Transverse colon (tissue), 4 donors: Measurements from ENCODE around the gene ERH. TPM values are rescaled to one million over a fixed set of nuclear protein-coding genes. Genes with fewer than 3 reads are reported as not detected.

Experiments
- DNase-seq: peaks from one replicate; pipeline ENCODE4 v3.0.0-alpha.2; 2019
- H3K27ac ChIP-seq, 4 donors: fragments of 200-600 bp; sonication (generic); 2 replicates each; pipeline ENCODE4 v1.5.1; 2016 to 2018; ENCODE audit warnings: inconsistent platforms in 4 of 4
- H3K27me3 ChIP-seq: fragments of 200-600 bp; sonication (generic); 2 replicates; pipeline ENCODE4 v1.5.1; 2017; ENCODE audit warnings: inconsistent platforms
- H3K36me3 ChIP-seq, 4 donors: fragments of 200-600 bp; sonication (generic); 2 replicates each; pipeline ENCODE4 v1.5.1; 2017 to 2019; ENCODE audit warnings: inconsistent platforms in 4 of 4
- H3K4me1 ChIP-seq, 4 donors: fragments of 200-600 bp; sonication (generic); 2 replicates each; pipeline ENCODE4 v1.5.1; 2017 to 2020; ENCODE audit warnings: inconsistent platforms in 4 of 4
- H3K4me3 ChIP-seq, 4 donors: fragments of 200-600 bp; sonication (generic); 1 replicate in 1 of 4; 2 replicates in 3 of 4; pipeline versions ENCODE4 v1.5.1 to v1.6.1; 2017 to 2019; ENCODE audit warnings: inconsistent platforms in 4 of 4
- H3K9me3 ChIP-seq, 2 donors: fragments of 200-600 bp; sonication (generic); 2 replicates each; pipeline ENCODE4 v1.5.1; 2017 to 2019; ENCODE audit warnings: inconsistent platforms in 2 of 2
- CTCF ChIP-seq, 5 experiments: fragments of 200-600 bp in 3 of 5; fragments of 450-650 bp in 2 of 5; sonication (generic) in 3 of 5; IDR thresholded peaks; 1 replicate in 2 of 5; 2 replicates in 3 of 5; pipeline ENCODE4 v1.5.1; 2016 to 2017; ENCODE audit warnings: antibody characterized with exemption in 5 of 5, inconsistent platforms in 3 of 5, mild to moderate bottlenecking in 2 of 5, moderate library complexity in 1 of 5
- EP300 ChIP-seq: sonication (generic); formaldehyde crosslinking; IDR thresholded peaks from one replicate; pipeline ENCODE4 v1.6.1; 2017; ENCODE audit warnings: antibody characterized with exemption, low read depth
- POLR2A ChIP-seq: fragments of 450-650 bp; IDR thresholded peaks from one replicate; pipeline ENCODE4 v1.6.1; 2016; ENCODE audit warnings: antibody characterized with exemption, mild to moderate bottlenecking, moderate library complexity
- POLR2AphosphoS5 ChIP-seq, 3 donors: sonication (generic); formaldehyde crosslinking; IDR thresholded peaks; one replicate each; pipeline ENCODE4 v1.6.1; 2016; ENCODE audit warnings: antibody characterized with exemption in 3 of 3
- WGBS, 2 donors: methylation state at CpG; one replicate each; pipeline ENCODE4 v1.1.5; 2018; ENCODE audit warnings: low coverage in 1 of 2; 5-methylcytosine and 5-hydroxymethylcytosine counted together
- in situ Hi-C, 4 donors: fragments of 200-750 bp; cut with MboI; loops; one replicate each; pipeline versions ENCODE4 v1.15.0 to v1.15.1; 2017; ENCODE audit warnings: low sequenced_read_pairs in 3 of 4, low pct_ligation_motif_present in 1 of 4, low pct_unique_long_range_greater_than_20kb in 1 of 4
- intact Hi-C: fragments of 100-400 bp; cut with DNase I; formaldehyde crosslinking; loops from one replicate; pipeline ENCODE4 v1.15.1; 2023; ENCODE audit warnings: low total_unique reads
- total RNA-seq, 4 donors: library from RNA; depleted of rRNA; stranded (reverse); fragments of >200 nt; gene quantifications; one replicate each; pipeline ENCODE4 v1.1.0, GENCODE V29; 2016

ERH gene
- total RNA-seq, 4 donors from 2014 or later, result 11.6 to 52.7 (median 30.4) TPM

- intact Hi-C loops (no loop called here), in situ Hi-C loops (no loop called here)
- Histone ChIP-seq H3K4me3 (no peak overlapping the region), H3K27ac (no peak overlapping the region), H3K9me3 (no peaks in the 10 kb centered on the region), H3K27me3 (no peaks in the 10 kb centered on the region), H3K36me3 (no peaks in the 10 kb centered on the region), H3K4me1 (peaks cover 0 to 11% (median 5%) of the 10 kb centered on the region in 4 donors)
- no peak for TF ChIP-seq POLR2A
- no peak for TF ChIP-seq POLR2AphosphoS5 (IDR thresholded peaks at IDR 0.05)
- TF ChIP-seq CTCF (IDR thresholded peaks at IDR 0.05), result no peak
- no peak for TF ChIP-seq EP300
- WGBS, 2 donors, result 89% methylated on average over 3 of the region's 3 CpGs; no CpG with 5 or more reads in 1 of the 2 donors
- DNase-seq, result no peak
Observed at GRCh38 chr14:69353168-69353567, 44.9 kb downstream of the ERH start.

- Histone ChIP-seq H3K4me3 (no peak overlapping the region), H3K9me3 (no peaks in the 10 kb centered on the region), H3K4me1 (peaks cover 0 to 11% (median 5%) of the 10 kb centered on the region in 4 donors), H3K27me3 (no peaks in the 10 kb centered on the region), H3K27ac (no peak overlapping the region), H3K36me3 (no peaks in the 10 kb centered on the region)
- WGBS, 2 donors, result 95% methylated on average over 5 of the region's 5 CpGs; no CpG with 5 or more reads in 1 of the 2 donors
- TF ChIP-seq POLR2AphosphoS5 (IDR thresholded peaks at IDR 0.05) (no peak), CTCF (IDR thresholded peaks at IDR 0.05) (no peak), EP300 (no peak), POLR2A (no peak)
- intact Hi-C loops (no loop called here), in situ Hi-C loops (no loop called here)
- no peak for DNase-seq
Observed at GRCh38 chr14:69351911-69352310, 46.2 kb downstream of the ERH start.

- 50 to 72% methylated on average over 2 to 3 of the region's 3 CpGs for WGBS, 2 donors
- no peak for TF ChIP-seq POLR2A
- TF ChIP-seq CTCF (IDR thresholded peaks at IDR 0.05), result no peak
- TF ChIP-seq POLR2AphosphoS5 (IDR thresholded peaks at IDR 0.05), result no peak
- no peak for TF ChIP-seq EP300
Observed at GRCh38 chr14:69351385-69351784, 46.7 kb downstream of the ERH start.

GRCh38 chr14:69350892-69351291 lies 47.2 kb downstream of the ERH start:
- no peak for DNase-seq
- WGBS, 2 donors, result 78 to 86% methylated on average over 2 to 5 of the region's 5 CpGs
- Histone ChIP-seq H3K36me3 (no peaks in the 10 kb centered on the region), H3K4me3 (no peak overlapping the region), H3K9me3 (no peaks in the 10 kb centered on the region), H3K27me3 (no peaks in the 10 kb centered on the region), H3K4me1 (peaks cover 0 to 11% (median 3%) of the 10 kb centered on the region in 4 donors), H3K27ac (no peak overlapping the region)
- no peak for TF ChIP-seq POLR2AphosphoS5 (IDR thresholded peaks at IDR 0.05)
- TF ChIP-seq POLR2A, result no peak
- TF ChIP-seq EP300, result no peak
- no peak for TF ChIP-seq CTCF (IDR thresholded peaks at IDR 0.05)
- in situ Hi-C loops (no loop called here), intact Hi-C loops (no loop called here)

More at GRCh38 chr14:69351385-69351784, 46.7 kb downstream of the ERH start:
- in situ Hi-C loops, result no loop called here
- intact Hi-C loops, result no loop called here
- Histone ChIP-seq H3K4me3 (no peak overlapping the region), H3K36me3 (no peaks in the 10 kb centered on the region), H3K4me1 (peaks cover 0 to 11% (median 5%) of the 10 kb centered on the region in 4 donors), H3K27me3 (no peaks in the 10 kb centered on the region), H3K9me3 (no peaks in the 10 kb centered on the region), H3K27ac (no peak overlapping the region)
- DNase-seq, result no peak
